UCSD-AML1 (cell line): ENCODE measurements around the gene CDIP1.

Experiments used
- DNase-seq: peaks from one replicate; lab custom pipeline; 2025; ENCODE audit not compliant: unreplicated experiment; lab: John Stamatoyannopoulos, UW

The CDIP1 gene

GRCh38 chr16:4539716-4540284, 1.2 kb upstream of the CDIP1 start:
- DNase-seq, result no peak

GRCh38 chr16:4537376-4538343, 913 bp downstream of the CDIP1 start:
- DNase-seq, result no peak

GRCh38 chr16:4536391-4537106, 2.0 kb downstream of the CDIP1 start:
- no peak for DNase-seq

GRCh38 chr16:4535627-4536108, 2.9 kb downstream of the CDIP1 start:
- no peak for DNase-seq

GRCh38 chr16:4534151-4534790, 4.3 kb downstream of the CDIP1 start:
- no peak for DNase-seq

- no peak for DNase-seq
Observed at GRCh38 chr16:4533490-4533889, 5.1 kb downstream of the CDIP1 start.

GRCh38 chr16:4532238-4532637, 6.3 kb downstream of the CDIP1 start:
- DNase-seq, result no peak

GRCh38 chr16:4531811-4532210, 6.8 kb downstream of the CDIP1 start:
- no peak for DNase-seq

- no peak for DNase-seq
Observed at GRCh38 chr16:4529085-4530060, 9.2 kb downstream of the CDIP1 start.

- no peak for DNase-seq
Observed at GRCh38 chr16:4525634-4526277, 12.8 kb downstream of the CDIP1 start.

GRCh38 chr16:4525069-4525468, 13.5 kb downstream of the CDIP1 start:
- no peak for DNase-seq

- no peak for DNase-seq
Observed at GRCh38 chr16:4524571-4524970, 14.0 kb downstream of the CDIP1 start.

- no peak for DNase-seq
Observed at GRCh38 chr16:4523686-4524085, 14.9 kb downstream of the CDIP1 start.

GRCh38 chr16:4522051-4522581, 16.5 kb downstream of the CDIP1 start:
- DNase-seq, result no peak

- DNase-seq, result no peak
Observed at GRCh38 chr16:4520913-4521312, 17.7 kb downstream of the CDIP1 start.

GRCh38 chr16:4519274-4520058, 19.1 kb downstream of the CDIP1 start:
- DNase-seq, result no peak

GRCh38 chr16:4517812-4518680, 20.5 kb downstream of the CDIP1 start:
- DNase-seq, result peak; percentile 61
